NCI-H187 treated with DMSO at 0.1 percent for 48 hours (cell line): ENCODE measurements around the gene CDKL2.

Source experiments
- DNase-seq: peaks from one replicate; lab custom pipeline; 2025; lab: John Stamatoyannopoulos, UW

Gene CDKL2

GRCh38 chr4:75639124-75639695, 8.9 kb upstream of the CDKL2 start:
- no peak for DNase-seq

- DNase-seq: no peak
Observed at GRCh38 chr4:75637827-75638226, 7.5 kb upstream of the CDKL2 start.

GRCh38 chr4:75637176-75637575, 6.8 kb upstream of the CDKL2 start:
- no peak for DNase-seq

GRCh38 chr4:75634951-75635350, 4.6 kb upstream of the CDKL2 start:
- DNase-seq: no peak

GRCh38 chr4:75634281-75634680, 4.0 kb upstream of the CDKL2 start:
- no peak for DNase-seq

GRCh38 chr4:75633846-75634245, 3.5 kb upstream of the CDKL2 start:
- DNase-seq: no peak

- no peak for DNase-seq
Observed at GRCh38 chr4:75630937-75631329, 605 bp upstream of the CDKL2 start.

- no peak for DNase-seq
Observed at GRCh38 chr4:75629239-75629638, 1.1 kb downstream of the CDKL2 start.

GRCh38 chr4:75623026-75623425, 7.3 kb downstream of the CDKL2 start:
- DNase-seq: no peak

GRCh38 chr4:75621715-75622114, 8.6 kb downstream of the CDKL2 start:
- no peak for DNase-seq

GRCh38 chr4:75612306-75612705, 18.0 kb downstream of the CDKL2 start:
- no peak for DNase-seq

- DNase-seq: no peak
Observed at GRCh38 chr4:75605928-75606327, 24.4 kb downstream of the CDKL2 start.

GRCh38 chr4:75599647-75600046, 30.7 kb downstream of the CDKL2 start:
- no peak for DNase-seq

GRCh38 chr4:75598390-75598789, 31.9 kb downstream of the CDKL2 start:
- no peak for DNase-seq

- no peak for DNase-seq
Observed at GRCh38 chr4:75596061-75596460, 34.3 kb downstream of the CDKL2 start.

GRCh38 chr4:75593393-75593792, 36.9 kb downstream of the CDKL2 start:
- no peak for DNase-seq

GRCh38 chr4:75584067-75584466, 46.3 kb downstream of the CDKL2 start:
- no peak for DNase-seq

- no peak for DNase-seq
Observed at GRCh38 chr4:75567725-75568124, 62.6 kb downstream of the CDKL2 start.

- DNase-seq: no peak
Observed at GRCh38 chr4:75566911-75567310, 63.4 kb downstream of the CDKL2 start.

GRCh38 chr4:75565481-75565880, 64.8 kb downstream of the CDKL2 start:
- no peak for DNase-seq

GRCh38 chr4:75564023-75564422, 66.3 kb downstream of the CDKL2 start:
- DNase-seq: no peak

- DNase-seq: no peak
Observed at GRCh38 chr4:75561789-75562188, 68.5 kb downstream of the CDKL2 start.

GRCh38 chr4:75557696-75558095, 72.6 kb downstream of the CDKL2 start:
- DNase-seq: no peak

GRCh38 chr4:75555294-75556164, 74.8 kb downstream of the CDKL2 start, which contains the start of gene ODAPH:
Gene ODAPH, plus strand, starts transcription at chr4:75556066. Its CDS starts 17 bp downstream, at chr4:75556083.
- no peak for DNase-seq
